DOHH2 (cell line): ENCODE measurements around the gene MOSPD2.

Experiments used
- CTCF ChIP-seq: fragments of 200-600 bp; sonication (generic); IDR thresholded peaks from one replicate; pipeline ENCODE4 v1.5.1; 2014; ENCODE audit warnings: antibody characterized with exemption, mild to moderate bottlenecking, low read depth, low read length; ENCODE audit not compliant: poor library complexity, severe bottlenecking
- EZH2phosphoT487 ChIP-seq: fragments of 200-600 bp; sonication (generic); IDR thresholded peaks from 2 replicates; pipeline ENCODE4 v1.6.1; 2017; ENCODE audit warnings: borderline replicate concordance, mild to moderate bottlenecking, antibody characterized with exemption, low read length, moderate library complexity, mixed read lengths

- no peak for TF ChIP-seq CTCF
- TF ChIP-seq EZH2phosphoT487 = no peak
These were observed 8.0 kb upstream of the MOSPD2 start for GRCh38 chrX:14865201-14865600.
